Erythroblast (primary cell): Measurements from ENCODE around the gene P3H2.

Experiments used
- GATA1 ChIP-seq: IDR thresholded peaks from 2 replicates; pipeline ENCODE4 v1.6.1; 2011; ENCODE audit warnings: low read depth, mild to moderate bottlenecking, control low read depth, low read length, moderate library complexity
- POLR2A ChIP-seq: IDR thresholded peaks from 2 replicates; pipeline ENCODE4 v1.6.1; 2011; ENCODE audit warnings: mild to moderate bottlenecking, low read length

DNA sequence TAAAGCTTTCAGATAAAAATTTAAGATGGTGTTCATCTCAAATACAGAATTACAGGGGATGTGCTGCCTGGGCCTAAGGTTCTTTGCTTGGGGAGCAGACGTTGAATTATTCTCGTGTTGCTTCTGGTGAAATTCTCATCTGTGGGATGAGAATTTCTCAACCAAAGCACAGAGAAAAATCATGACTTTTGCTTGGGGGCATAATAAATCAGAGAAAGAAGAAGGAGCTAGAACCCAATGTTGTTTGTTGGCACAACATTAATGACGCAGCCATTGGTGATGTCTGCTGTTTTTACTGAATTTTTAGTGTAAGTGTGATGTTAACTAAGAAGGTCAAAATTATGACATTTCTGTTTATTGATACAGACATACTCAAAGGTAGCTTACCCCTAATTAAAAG lies 35.7 kb downstream of the P3H2 start:
- TF ChIP-seq POLR2A (no peak), GATA1 (no peak)
